ENCODE measurements around the gene DCC.

DNA sequence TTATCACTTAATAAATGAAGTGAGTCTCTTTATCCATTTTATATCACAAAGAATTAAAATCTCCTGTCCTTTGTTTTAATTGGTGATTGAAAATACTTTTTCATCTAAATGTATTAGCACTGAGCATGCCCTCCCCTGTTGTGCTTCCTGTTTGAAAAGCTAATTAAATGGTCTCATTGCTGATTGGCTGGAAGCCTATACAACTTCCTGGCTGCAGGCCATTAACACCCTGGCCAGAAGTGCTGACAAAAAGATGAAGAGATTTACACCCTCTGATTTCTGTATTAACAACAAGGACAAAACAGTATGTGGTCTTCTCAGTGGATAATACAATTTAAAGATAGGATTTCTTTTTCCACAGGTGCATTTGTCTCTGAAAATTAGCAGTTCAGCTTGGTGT is 548.0 kb downstream of the DCC start:
- TF ChIP-seq, protein P1, sequence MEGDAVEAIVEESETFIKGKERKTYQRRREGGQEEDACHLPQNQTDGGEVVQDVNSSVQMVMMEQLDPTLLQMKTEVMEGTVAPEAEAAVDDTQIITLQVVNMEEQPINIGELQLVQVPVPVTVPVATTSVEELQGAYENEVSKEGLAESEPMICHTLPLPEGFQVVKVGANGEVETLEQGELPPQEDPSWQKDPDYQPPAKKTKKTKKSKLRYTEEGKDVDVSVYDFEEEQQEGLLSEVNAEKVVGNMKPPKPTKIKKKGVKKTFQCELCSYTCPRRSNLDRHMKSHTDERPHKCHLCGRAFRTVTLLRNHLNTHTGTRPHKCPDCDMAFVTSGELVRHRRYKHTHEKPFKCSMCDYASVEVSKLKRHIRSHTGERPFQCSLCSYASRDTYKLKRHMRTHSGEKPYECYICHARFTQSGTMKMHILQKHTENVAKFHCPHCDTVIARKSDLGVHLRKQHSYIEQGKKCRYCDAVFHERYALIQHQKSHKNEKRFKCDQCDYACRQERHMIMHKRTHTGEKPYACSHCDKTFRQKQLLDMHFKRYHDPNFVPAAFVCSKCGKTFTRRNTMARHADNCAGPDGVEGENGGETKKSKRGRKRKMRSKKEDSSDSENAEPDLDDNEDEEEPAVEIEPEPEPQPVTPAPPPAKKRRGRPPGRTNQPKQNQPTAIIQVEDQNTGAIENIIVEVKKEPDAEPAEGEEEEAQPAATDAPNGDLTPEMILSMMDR (IDR thresholded peaks at IDR 0.05): no peak
- no peak for TF ChIP-seq POLR2A (IDR thresholded peaks at IDR 0.05)
- TF ChIP-seq POLR2AphosphoS5 (IDR thresholded peaks at IDR 0.05): no peak
- no peak for TF ChIP-seq EP300 (IDR thresholded peaks at IDR 0.05)

Measured in upper lobe of left lung (tissue), 4 donors.